Osteoblast (primary cell): ENCODE results near the gene MAP6. TPM values are rescaled to one million over a fixed set of nuclear protein-coding genes. Genes with fewer than 3 reads are reported as not detected.

Source experiments
- DNase-seq: peaks from one replicate; pipeline ENCODE4 v3.0.0; 2011; ENCODE audit warnings: low spot score, mixed read lengths; ENCODE audit not compliant: insufficient read length; ENCODE audit errors: missing footprints
- H2AFZ ChIP-seq: 2 replicates; pipeline ENCODE4 v1.6.0; 2011; ENCODE audit warnings: mild to moderate bottlenecking, low read length
- H3K27ac ChIP-seq: 2 replicates; pipeline ENCODE4 v1.5.1; 2011; ENCODE audit warnings: mild to moderate bottlenecking, low read depth, low read length, moderate library complexity
- H3K27me3 ChIP-seq: 2 replicates; pipeline ENCODE4 v1.6.0; 2012; ENCODE audit warnings: mild to moderate bottlenecking, control low read depth, inconsistent platforms, low read length, moderate library complexity; ENCODE audit not compliant: insufficient read depth
- H3K36me3 ChIP-seq: 2 replicates; pipeline ENCODE4 v1.5.1; 2011; ENCODE audit warnings: mild to moderate bottlenecking, low read length, control low read depth, moderate library complexity; ENCODE audit not compliant: insufficient read depth
- H3K4me1 ChIP-seq: 2 replicates; pipeline ENCODE4 v1.5.1; 2011; ENCODE audit warnings: mild to moderate bottlenecking, low read length, control low read depth, moderate library complexity; ENCODE audit not compliant: insufficient read depth
- H3K4me2 ChIP-seq: 2 replicates; pipeline ENCODE4 v1.6.0; 2011; ENCODE audit warnings: mild to moderate bottlenecking, low read length; ENCODE audit not compliant: insufficient read depth
- H3K4me3 ChIP-seq: fragments of 200-600 bp; sonication (generic); 3 replicates; pipeline ENCODE4 v1.5.1; 2012; ENCODE audit warnings: mild to moderate bottlenecking, low read length, inconsistent platforms; ENCODE audit not compliant: insufficient read depth
- H3K79me2 ChIP-seq: 2 replicates; pipeline ENCODE4 v1.6.0; 2012; ENCODE audit warnings: mild to moderate bottlenecking, low read length, control low read depth, inconsistent platforms; ENCODE audit not compliant: insufficient read depth
- H3K9me3 ChIP-seq: 2 replicates; pipeline ENCODE4 v1.5.1; 2011; ENCODE audit warnings: low read depth, low read length, control low read depth
- H4K20me1 ChIP-seq: 2 replicates; pipeline ENCODE4 v1.6.0; 2012; ENCODE audit warnings: mild to moderate bottlenecking, low read length, control low read depth; ENCODE audit not compliant: insufficient read depth
- CTCF ChIP-seq: IDR thresholded peaks from 2 replicates; pipeline ENCODE4 v1.5.1; 2011; ENCODE audit warnings: mild to moderate bottlenecking, low read depth, low read length, moderate library complexity; ENCODE audit errors: extremely low read depth
- total RNA-seq: library from RNA; depleted of rRNA; stranded (reverse); fragments of >200 nt; gene quantifications from 2 replicates; pipeline ENCODE4 v1.2.3, GENCODE V29; 2012

Gene MAP6
- total RNA-seq, 1 donor, result 0.72 TPM

GRCh38 chr11:75644370-75644769 lies 24.5 kb downstream of the MAP6 start:
- Histone ChIP-seq H3K36me3 (no peaks in the 10 kb centered on the region), H3K4me1 (no peaks in the 10 kb centered on the region), H3K4me2 (no peak overlapping the region), H3K27me3 (peaks cover 6% of the 10 kb centered on the region), H3K9me3 (no peaks in the 10 kb centered on the region), H3K27ac (no peak overlapping the region), H3K4me3 (no peak overlapping the region), H4K20me1 (no peaks in the 10 kb centered on the region), H2AFZ (no peak overlapping the region), H3K79me2 (no peaks in the 10 kb centered on the region)
- no peak for TF ChIP-seq CTCF
- DNase-seq, result no peak

- no peaks in the 10 kb centered on the region for H3K4me1 ChIP-seq
Observed at GRCh38 chr11:75642402-75643113, 26.3 kb downstream of the MAP6 start.

GRCh38 chr11:75639762-75640181 lies 29.1 kb downstream of the MAP6 start:
- Histone ChIP-seq H4K20me1 (no peaks in the 10 kb centered on the region), H3K27me3 (peaks cover 10% of the 10 kb centered on the region), H3K27ac (no peak overlapping the region), H3K4me2 (peak overlapping the region; percentile 37), H3K36me3 (no peaks in the 10 kb centered on the region), H2AFZ (peak overlapping the region; percentile 39), H3K4me3 (no peak overlapping the region), H3K9me3 (no peaks in the 10 kb centered on the region), H3K79me2 (no peaks in the 10 kb centered on the region), H3K4me1 (peaks cover 6% of the 10 kb centered on the region)
- DNase-seq, result no peak
- no peak for TF ChIP-seq CTCF

More at GRCh38 chr11:75642402-75643113, 26.3 kb downstream of the MAP6 start:
- H3K36me3 ChIP-seq, result no peaks in the 10 kb centered on the region
- no peaks in the 10 kb centered on the region for H3K9me3 ChIP-seq
- TF ChIP-seq CTCF, result no peak
- H3K79me2 ChIP-seq, result no peaks in the 10 kb centered on the region
- H3K4me2 ChIP-seq, result no peak overlapping the region
- peaks cover 6% of the 10 kb centered on the region for H3K27me3 ChIP-seq
- H2AFZ ChIP-seq, result no peak overlapping the region
- H3K4me3 ChIP-seq, result no peak overlapping the region
- DNase-seq, result no peak
- H4K20me1 ChIP-seq, result no peaks in the 10 kb centered on the region
- no peak overlapping the region for H3K27ac ChIP-seq

GRCh38 chr11:75637998-75638397 lies 30.8 kb downstream of the MAP6 start:
- no peaks in the 10 kb centered on the region for H3K79me2 ChIP-seq
- no peak overlapping the region for H3K4me2 ChIP-seq
- H3K27ac ChIP-seq, result no peak overlapping the region
- peaks cover 7% of the 10 kb centered on the region for H3K4me1 ChIP-seq
- no peak overlapping the region for H3K4me3 ChIP-seq
- H3K9me3 ChIP-seq, result no peaks in the 10 kb centered on the region
- H2AFZ ChIP-seq, result no peak overlapping the region
- peaks cover 4% of the 10 kb centered on the region for H3K27me3 ChIP-seq
- no peak for TF ChIP-seq CTCF
- no peaks in the 10 kb centered on the region for H3K36me3 ChIP-seq
- no peak for DNase-seq
- H4K20me1 ChIP-seq, result no peaks in the 10 kb centered on the region
